ENCODE data around the gene PCDHAC2. TPM values are rescaled to one million over a fixed set of nuclear protein-coding genes. Genes with fewer than 3 reads are reported as not detected.

The PCDHAC2 gene
- total and polyA plus RNA-seq, 2 of the 13 experiments (the other 11 are each of a cell fraction or from before 2014, with no cell fraction given) = not detected

GRCh38 chr5:140946578-140946977 lies 19.7 kb upstream of the PCDHAC2 start (continued):
- TF ChIP-seq ZNF280D (CRISPR knock-in tag; IDR thresholded peaks at IDR 0.05) (no peak), SMAD9 (CRISPR knock-in tag; IDR thresholded peaks at IDR 0.05) (no peak), ZNF75D (CRISPR knock-in tag; IDR thresholded peaks at IDR 0.05; ENCODE audit: borderline replicate concordance) (no peak), DZIP1 (CRISPR knock-in tag; IDR thresholded peaks at IDR 0.05) (no peak), NR2F2 (IDR thresholded peaks at IDR 0.05; ENCODE audit: borderline replicate concordance, low read depth) (no peak), NFAT5 (CRISPR knock-in tag; IDR thresholded peaks at IDR 0.05) (no peak), NONO (IDR thresholded peaks at IDR 0.05) (no peak), NONO (CRISPR knock-in tag; conservative IDR thresholded peaks at IDR 0.05) (no peak), THAP11 (CRISPR knock-in tag; IDR thresholded peaks at IDR 0.05) (no peak)

Measured in HepG2 (cell line).